ENCODE measurements around the gene ZNF100. TPM values are rescaled to one million over a fixed set of nuclear protein-coding genes. Genes with fewer than 3 reads are reported as not detected.

The ZNF100 gene
- total and polyA plus RNA-seq, 2 experiments from 2014 or later: 2.6 to 4.1 TPM

DNA sequence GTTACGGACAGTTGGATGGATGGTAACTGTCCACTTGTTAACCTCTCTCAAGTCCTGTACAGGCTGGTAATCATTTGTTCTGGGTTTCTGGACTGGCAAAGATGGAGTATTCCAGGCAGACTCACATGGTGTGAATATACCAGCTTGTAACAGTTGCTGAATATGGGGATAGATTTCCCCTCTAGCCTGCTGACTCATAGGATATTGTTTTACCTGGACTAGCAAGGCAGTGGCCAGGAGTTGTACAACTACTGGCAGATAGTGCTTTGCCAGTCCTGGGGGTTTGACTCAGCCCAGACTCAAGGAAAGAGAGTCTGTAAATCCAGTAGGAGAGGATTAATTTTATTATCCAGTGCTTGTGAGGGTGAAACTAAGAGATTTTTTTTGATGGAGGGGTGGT, 74.0 kb downstream of the ZNF100 start:
- Histone ChIP-seq H3K27me3 (replicated peaks; ENCODE audit: insufficient read depth) (no peaks in the 10 kb centered on the region), H3K9me2 (ENCODE audit: insufficient read depth) (no peaks in the 10 kb centered on the region), H3K36me3 (ENCODE audit: low read depth) (no peaks in the 10 kb centered on the region), H3F3A (ENCODE audit: insufficient read depth) (no peaks in the 10 kb centered on the region), H3K4me3 (no peak overlapping the region), H3K27ac (no peak overlapping the region), H3K9ac (no peak overlapping the region), H3K9me3 (ENCODE audit: low read depth) (no peaks in the 10 kb centered on the region), H2AFZ (no peak overlapping the region), H4K20me1 (ENCODE audit: insufficient read depth) (no peaks in the 10 kb centered on the region), H3K4me2 (ENCODE audit: unreplicated experiment) (no peak overlapping the region), H3K4me1 (ENCODE audit: insufficient read depth) (no peaks in the 10 kb centered on the region), H3K79me2 (ENCODE audit: insufficient read depth) (no peaks in the 10 kb centered on the region)
- in situ Hi-C loops (cut with MboI): no loop called here
- no peak for TF ChIP-seq EZH2 (IDR thresholded peaks at IDR 0.05; ENCODE audit: insufficient read depth, poor library complexity, severe bottlenecking)
- TF ChIP-seq EZH2phosphoT487 (IDR thresholded peaks at IDR 0.05; ENCODE audit: insufficient read depth, low read depth): no peak
- no peak for DNase-seq
- WGBS, 2 experiments (ENCODE audit: low coverage in 1 of 2, low lambda C conversion rate in 2 of 2, missing lambda C conversion rate in 2 of 2): 47 to 52% methylated on average over 1 of the region's 1 CpG

GRCh38 chr19:21691661-21692060, 75.7 kb downstream of the ZNF100 start:
- H3K9me3 ChIP-seq (ENCODE audit: low read depth): no peaks in the 10 kb centered on the region
- no peaks in the 10 kb centered on the region for H3K79me2 ChIP-seq (ENCODE audit: insufficient read depth)
- H2AFZ ChIP-seq: no peak overlapping the region
- H3F3A ChIP-seq (ENCODE audit: insufficient read depth): no peaks in the 10 kb centered on the region
- no peaks in the 10 kb centered on the region for H3K27me3 ChIP-seq (replicated peaks; ENCODE audit: insufficient read depth)
- in situ Hi-C loops (cut with MboI): no loop called here
- no peaks in the 10 kb centered on the region for H4K20me1 ChIP-seq (ENCODE audit: insufficient read depth)
- no peak overlapping the region for H3K27ac ChIP-seq
- H3K4me1 ChIP-seq (ENCODE audit: insufficient read depth): no peaks in the 10 kb centered on the region
- no peak overlapping the region for H3K4me2 ChIP-seq (ENCODE audit: unreplicated experiment)
- H3K9me2 ChIP-seq (ENCODE audit: insufficient read depth): no peaks in the 10 kb centered on the region
- no peak for DNase-seq
- H3K36me3 ChIP-seq (ENCODE audit: low read depth): no peaks in the 10 kb centered on the region
- H3K4me3 ChIP-seq: no peak overlapping the region
- no peak overlapping the region for H3K9ac ChIP-seq
- 0 to 4% methylated on average over 1 of the region's 1 CpG for WGBS, 2 experiments (ENCODE audit: low coverage in 1 of 2, low lambda C conversion rate in 2 of 2, missing lambda C conversion rate in 2 of 2)
- no peak for TF ChIP-seq EZH2 (IDR thresholded peaks at IDR 0.05; ENCODE audit: insufficient read depth, poor library complexity, severe bottlenecking)
- no peak for TF ChIP-seq EZH2phosphoT487 (IDR thresholded peaks at IDR 0.05; ENCODE audit: insufficient read depth, low read depth)

DNA sequence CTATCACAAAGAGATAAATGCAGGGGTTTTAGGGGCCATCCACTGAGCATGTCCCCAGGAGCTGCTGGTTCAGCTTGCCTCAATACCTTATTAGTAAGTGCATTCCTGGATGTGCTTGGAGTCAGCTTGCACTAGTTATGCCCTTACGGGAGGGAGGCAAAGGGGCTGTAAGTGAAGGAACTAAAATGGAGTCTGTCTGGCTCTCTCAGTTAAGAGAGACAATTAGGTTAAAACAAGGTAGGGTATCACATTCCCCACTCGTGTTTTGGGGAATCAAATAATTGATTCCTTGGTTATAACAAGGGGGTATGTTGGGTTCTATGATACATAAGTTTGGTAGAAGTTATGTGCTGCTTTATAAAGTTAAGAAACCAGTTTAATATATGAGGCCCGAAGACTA, 78.9 kb downstream of the ZNF100 start:
- in situ Hi-C loops (cut with MboI): no loop called here
- TF ChIP-seq EZH2 (IDR thresholded peaks at IDR 0.05; ENCODE audit: insufficient read depth, poor library complexity, severe bottlenecking) (no peak), EZH2phosphoT487 (IDR thresholded peaks at IDR 0.05; ENCODE audit: insufficient read depth, low read depth) (no peak)
- H3F3A ChIP-seq (ENCODE audit: insufficient read depth): no peaks in the 10 kb centered on the region
- 16 to 20% methylated on average over 3 of the region's 3 CpGs for WGBS, 2 experiments (ENCODE audit: low coverage in 1 of 2, low lambda C conversion rate in 2 of 2, missing lambda C conversion rate in 2 of 2)
- H3K4me2 ChIP-seq (ENCODE audit: unreplicated experiment): no peak overlapping the region
- no peaks in the 10 kb centered on the region for H3K9me3 ChIP-seq (ENCODE audit: low read depth)
- no peak overlapping the region for H3K4me3 ChIP-seq
- H3K9me2 ChIP-seq (ENCODE audit: insufficient read depth): no peaks in the 10 kb centered on the region
- DNase-seq: no peak
- no peak overlapping the region for H3K27ac ChIP-seq
- no peaks in the 10 kb centered on the region for H3K4me1 ChIP-seq (ENCODE audit: insufficient read depth)
- H3K9ac ChIP-seq: no peak overlapping the region
- H4K20me1 ChIP-seq (ENCODE audit: insufficient read depth): no peaks in the 10 kb centered on the region
- no peaks in the 10 kb centered on the region for H3K79me2 ChIP-seq (ENCODE audit: insufficient read depth)
- no peaks in the 10 kb centered on the region for H3K36me3 ChIP-seq (ENCODE audit: low read depth)
- no peak overlapping the region for H2AFZ ChIP-seq
- no peaks in the 10 kb centered on the region for H3K27me3 ChIP-seq (replicated peaks; ENCODE audit: insufficient read depth)

DNA sequence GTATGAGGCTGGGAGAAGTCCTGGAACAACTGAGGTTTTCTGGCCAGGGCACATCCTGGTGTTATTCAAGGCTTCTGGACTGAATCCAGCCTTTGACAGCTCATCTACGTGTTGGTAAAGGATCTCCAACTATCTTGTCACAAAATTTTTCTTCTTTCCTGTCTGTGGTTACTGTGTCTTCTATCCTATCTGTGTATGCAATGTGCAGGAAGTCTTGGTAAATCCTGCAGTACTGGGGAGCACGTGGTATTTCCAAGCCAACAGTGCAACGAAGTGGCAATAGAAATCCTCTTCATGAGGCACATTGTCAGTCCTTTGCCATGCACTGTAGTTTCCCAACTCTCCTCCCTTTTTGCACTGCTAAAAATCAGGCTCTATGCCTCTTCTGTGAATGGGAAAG, 86.7 kb downstream of the ZNF100 start:
- Histone ChIP-seq H3K36me3 (ENCODE audit: low read depth) (no peaks in the 10 kb centered on the region), H3K4me3 (no peak overlapping the region), H3K4me1 (ENCODE audit: insufficient read depth) (no peaks in the 10 kb centered on the region), H3K27me3 (replicated peaks; ENCODE audit: insufficient read depth) (no peaks in the 10 kb centered on the region), H3K27ac (no peak overlapping the region), H3F3A (ENCODE audit: insufficient read depth) (no peaks in the 10 kb centered on the region), H2AFZ (no peak overlapping the region), H3K4me2 (ENCODE audit: unreplicated experiment) (no peak overlapping the region), H3K9me2 (ENCODE audit: insufficient read depth) (no peaks in the 10 kb centered on the region), H3K9me3 (ENCODE audit: low read depth) (no peaks in the 10 kb centered on the region), H3K9ac (no peak overlapping the region), H3K79me2 (ENCODE audit: insufficient read depth) (no peaks in the 10 kb centered on the region), H4K20me1 (ENCODE audit: insufficient read depth) (no peaks in the 10 kb centered on the region)
- DNase-seq: no peak
- 13 to 19% methylated on average over 3 of the region's 3 CpGs for WGBS, 2 experiments (ENCODE audit: low coverage in 1 of 2, low lambda C conversion rate in 2 of 2, missing lambda C conversion rate in 2 of 2)
- TF ChIP-seq EZH2 (IDR thresholded peaks at IDR 0.05; ENCODE audit: insufficient read depth, poor library complexity, severe bottlenecking) (no peak), EZH2phosphoT487 (IDR thresholded peaks at IDR 0.05; ENCODE audit: insufficient read depth, low read depth) (no peak)
- in situ Hi-C loops (cut with MboI): no loop called here

DNA sequence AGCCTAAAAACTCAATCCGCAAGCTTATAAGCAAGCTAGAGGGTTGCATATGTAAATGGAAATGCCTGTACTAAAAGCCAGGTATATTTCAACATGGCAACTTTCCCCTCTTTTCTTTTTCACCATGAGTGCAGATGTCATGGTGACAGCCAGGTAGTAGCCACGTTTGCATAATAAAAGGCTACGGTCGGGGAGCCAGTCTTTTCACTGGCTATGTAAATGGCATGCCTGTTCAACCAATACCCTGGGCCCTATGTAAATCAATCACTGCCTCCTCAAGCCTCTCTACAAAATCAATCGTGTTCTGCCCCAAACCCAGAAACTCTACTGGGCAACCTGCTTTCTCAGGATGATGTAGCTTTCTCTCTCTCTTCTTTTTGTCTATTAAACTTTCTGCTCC, 87.4 kb downstream of the ZNF100 start:
- Histone ChIP-seq H3K79me2 (ENCODE audit: insufficient read depth) (no peaks in the 10 kb centered on the region), H3K4me1 (ENCODE audit: insufficient read depth) (no peaks in the 10 kb centered on the region), H3K9me2 (ENCODE audit: insufficient read depth) (no peaks in the 10 kb centered on the region), H3K27ac (no peak overlapping the region), H4K20me1 (ENCODE audit: insufficient read depth) (no peaks in the 10 kb centered on the region), H3K4me3 (no peak overlapping the region), H3K27me3 (replicated peaks; ENCODE audit: insufficient read depth) (no peaks in the 10 kb centered on the region), H2AFZ (no peak overlapping the region), H3K4me2 (ENCODE audit: unreplicated experiment) (no peak overlapping the region), H3K9ac (no peak overlapping the region), H3K36me3 (ENCODE audit: low read depth) (no peaks in the 10 kb centered on the region), H3F3A (ENCODE audit: insufficient read depth) (no peaks in the 10 kb centered on the region), H3K9me3 (ENCODE audit: low read depth) (no peaks in the 10 kb centered on the region)
- in situ Hi-C loops (cut with MboI): no loop called here
- 24 to 26% methylated on average over 5 of the region's 5 CpGs for WGBS, 2 experiments (ENCODE audit: low coverage in 1 of 2, low lambda C conversion rate in 2 of 2, missing lambda C conversion rate in 2 of 2)
- DNase-seq: no peak
- TF ChIP-seq EZH2phosphoT487 (IDR thresholded peaks at IDR 0.05; ENCODE audit: insufficient read depth, low read depth) (no peak), EZH2 (IDR thresholded peaks at IDR 0.05; ENCODE audit: insufficient read depth, poor library complexity, severe bottlenecking) (no peak)

Data from GM23248 (cell line).